GM21619 (cell line): Measurements from ENCODE around the gene TSPAN12.

Experiments used
- ATAC-seq: cut with Tn5 transposase; IDR thresholded peaks from one replicate; pipeline ENCODE4 v1.9.1; 2021; ENCODE audit not compliant: unreplicated experiment

The TSPAN12 gene

DNA sequence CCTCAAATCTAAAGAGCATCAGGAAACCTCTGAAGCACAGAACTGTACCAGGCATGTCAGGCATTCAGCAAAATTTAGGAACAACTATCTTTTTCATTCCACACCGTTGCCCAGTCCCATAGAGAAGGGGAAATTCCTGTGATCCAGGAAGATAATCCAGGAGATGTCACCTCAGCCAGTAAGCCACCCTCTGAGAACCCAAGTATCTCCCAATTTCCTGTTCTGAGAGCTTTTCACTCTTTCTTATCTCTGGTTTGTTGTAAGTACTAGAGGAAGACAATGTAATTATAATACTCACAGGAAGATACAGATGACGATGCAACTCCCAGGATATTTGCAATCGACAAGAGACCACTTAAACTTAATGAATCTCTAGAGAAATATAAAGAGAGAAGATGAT is 97.1 kb downstream of the TSPAN12 start:
- no peak for ATAC-seq

GRCh38 chr7:120760050-120760449 is 97.9 kb downstream of the TSPAN12 start:
- peak; percentile 89 for ATAC-seq

GRCh38 chr7:120743128-120743527 is 114.8 kb downstream of the TSPAN12 start:
- ATAC-seq = no peak

- ATAC-seq = no peak
These were observed 115.6 kb downstream of the TSPAN12 start for GRCh38 chr7:120742372-120742771.

DNA sequence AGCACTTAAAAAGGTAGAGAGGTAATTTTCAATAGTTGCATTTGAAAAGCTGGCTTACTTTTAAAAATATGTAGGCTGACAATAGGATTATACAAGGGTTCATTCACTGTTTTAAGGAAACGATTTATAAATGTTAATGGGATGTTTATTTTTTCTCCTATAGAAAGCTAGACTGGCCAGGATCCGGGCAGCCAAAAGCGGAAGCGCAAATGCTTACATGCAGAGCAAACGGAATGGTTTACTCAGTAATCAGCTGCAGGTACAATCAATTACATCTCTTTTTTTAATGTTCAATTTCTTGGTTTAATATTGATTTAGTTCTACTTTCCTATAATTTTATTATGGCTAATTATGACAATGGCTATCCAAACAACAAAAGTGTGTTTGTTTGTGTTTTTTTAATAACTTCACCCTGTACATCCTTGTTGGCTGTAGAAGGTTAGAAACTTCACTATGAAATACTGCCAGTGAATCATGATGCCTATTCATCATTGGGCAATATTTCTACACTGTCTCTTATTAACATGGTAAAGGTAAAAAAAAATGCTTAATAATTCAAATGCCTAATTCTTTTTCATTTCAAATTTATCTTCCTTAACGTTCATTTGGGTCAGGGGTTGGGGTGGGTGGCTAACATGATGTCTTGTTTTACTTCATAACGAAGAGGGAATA is 116.4 kb downstream of the TSPAN12 start:
- ATAC-seq = no peak

GRCh38 chr7:120740348-120740747 is 117.6 kb downstream of the TSPAN12 start:
- ATAC-seq = no peak

DNA sequence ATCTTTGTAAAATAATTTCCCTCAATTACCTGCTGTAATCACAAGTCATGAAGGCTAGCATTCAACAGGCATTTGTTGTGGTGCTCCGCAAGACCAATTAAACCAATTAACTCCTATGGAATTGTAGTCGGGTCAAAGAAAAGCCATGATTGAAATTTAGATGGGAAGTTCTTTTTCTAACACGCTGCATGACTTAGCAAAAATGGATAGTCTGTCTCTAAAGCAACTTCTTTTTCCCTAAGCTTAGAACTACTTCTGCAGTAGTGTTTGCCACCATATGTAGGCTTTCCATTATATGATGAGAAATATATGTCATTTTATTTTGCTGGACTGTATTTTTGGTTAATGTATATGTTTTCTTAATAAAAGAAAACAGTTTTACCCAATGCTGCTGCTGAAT is 119.1 kb downstream of the TSPAN12 start:
- no peak for ATAC-seq
